A549 (cell line): ENCODE data around the gene TMEM179. TPM values are rescaled to one million over a fixed set of nuclear protein-coding genes. Genes with fewer than 3 reads are reported as not detected.

ENCODE experiments used
- ATAC-seq, 2 experiments: fragments of 200-7000 bp in 1 of 2; fragments of >200 bp in 1 of 2; cut with Nextera tagmentation in 1 of 2; cut with Tn5 transposase in 1 of 2; 3 replicates each; pipeline versions ENCODE4 v1.8.0 to v1.9.1; 2018 to 2020; ENCODE audit warnings: mild to moderate bottlenecking in 1 of 2, moderate library complexity in 1 of 2
- CTCF ChIA-PET: fragments of 300-600 bp; sonication (Branson Sonifier 250); formaldehyde crosslinking; extraction: SDS; loops from one replicate; lab custom pipeline; 2021; ENCODE audit warnings: antibody characterized with exemption, inconsistent platforms; lab: Yijun Ruan, JAX
- POLR2A ChIA-PET: fragments of 350-600 bp; formaldehyde crosslinking; extraction: SDS; loops from one replicate; lab custom pipeline; 2021; ENCODE audit warnings: antibody characterized with exemption, inconsistent platforms; lab: Yijun Ruan, JAX
- DNase-seq, 2 experiments: peaks; one replicate each; pipeline versions ENCODE4 v3.0.0 to v3.0.0-alpha.2; 2011 to 2016; ENCODE audit warnings: low read depth in 1 of 2, low spot score in 1 of 2
- FAIRE-seq: peaks from 2 replicates; lab custom pipeline; 2011; peaks lifted over from hg19 to GRCh38; lab: Jason Lieb, UNC
- H3K27ac ChIP-seq, 2 experiments: fragments of >200 bp; sonication (Bioruptor Twin); formaldehyde crosslinking; 3 replicates each; pipeline ENCODE4 v1.5.1; 2016 to 2017
- H3K4me1 ChIP-seq: fragments of >200 bp; sonication (Bioruptor Twin); formaldehyde crosslinking; 3 replicates; pipeline ENCODE4 v1.6.1; 2016
- H3K4me2 ChIP-seq: fragments of >200 bp; sonication (Bioruptor Twin); formaldehyde crosslinking; 3 replicates; pipeline ENCODE4 v1.6.1; 2016
- H3K4me3 ChIP-seq: fragments of >200 bp; sonication (Bioruptor Twin); formaldehyde crosslinking; 3 replicates; pipeline ENCODE4 v1.5.1; 2016
- H3K9me3 ChIP-seq: fragments of >200 bp; sonication (Bioruptor Twin); formaldehyde crosslinking; 3 replicates; pipeline ENCODE4 v1.6.1; 2016
- CHD4 ChIP-seq: fragments of 200-600 bp; sonication (generic); IDR thresholded peaks from 2 replicates; pipeline ENCODE4 v1.6.1; 2016; ENCODE audit warnings: antibody characterized with exemption, mild to moderate bottlenecking, borderline replicate concordance
- EHF ChIP-seq: fragments of 250-450 bp; sonication (Bioruptor Pico); IDR thresholded peaks from 2 replicates; pipeline ENCODE4 v1.5.0; 2020; ENCODE audit warnings: mild to moderate bottlenecking
- GATA3 ChIP-seq: IDR thresholded peaks from 2 replicates; pipeline ENCODE4 v1.6.1; 2012; ENCODE audit warnings: borderline replicate concordance
- JUNB ChIP-seq: fragments of >200 bp; sonication (Bioruptor Twin); formaldehyde crosslinking; IDR thresholded peaks from 2 replicates; pipeline ENCODE4 v1.6.1; 2016
- KDM1A ChIP-seq: fragments of 200-600 bp; sonication (generic); IDR thresholded peaks from 2 replicates; pipeline ENCODE4 v1.6.1; 2016; ENCODE audit warnings: low read depth, mild to moderate bottlenecking
- KDM5A ChIP-seq: fragments of 200-600 bp; sonication (generic); IDR thresholded peaks from 2 replicates; pipeline ENCODE4 v1.6.1; 2016; ENCODE audit warnings: antibody characterized with exemption, mild to moderate bottlenecking
- MAFK ChIP-seq: fragments of 450-650 bp; IDR thresholded peaks from 2 replicates; pipeline ENCODE4 v1.6.1; 2014; ENCODE audit not compliant: partially characterized antibody
- MYC ChIP-seq: IDR thresholded peaks from 2 replicates; pipeline ENCODE4 v1.6.1; 2012; ENCODE audit warnings: mild to moderate bottlenecking, inconsistent platforms, low read length, improper control_type of control experiment, borderline replicate concordance
- NFE2L2 ChIP-seq: fragments of 150-350 bp; conservative IDR thresholded peaks from 2 replicates; pipeline ENCODE4 v1.6.1; 2014; ENCODE audit warnings: low read length
- NR3C1 ChIP-seq: fragments of >200 bp; sonication (Bioruptor Twin); formaldehyde crosslinking; IDR thresholded peaks from 3 replicates; pipeline ENCODE4 v1.6.1; 2017
- PHF8 ChIP-seq: fragments of 200-600 bp; sonication (generic); IDR thresholded peaks from 2 replicates; pipeline ENCODE4 v1.6.1; 2016; ENCODE audit warnings: low read depth, mild to moderate bottlenecking, antibody characterized with exemption, moderate library complexity, borderline replicate concordance
- POLR2A ChIP-seq: IDR thresholded peaks from 2 replicates; pipeline ENCODE4 v1.6.1; 2012; ENCODE audit warnings: mild to moderate bottlenecking, low read length
- RAD21 ChIP-seq, 2 experiments: fragments of >200 bp in 1 of 2; sonication (Bioruptor Twin) in 1 of 2; formaldehyde crosslinking in 1 of 2; IDR thresholded peaks in 1 of 2; conservative IDR thresholded peaks in 1 of 2; 2 replicates in 1 of 2; 3 replicates in 1 of 2; pipeline ENCODE4 v1.6.1; 2012 to 2018; ENCODE audit warnings: inconsistent platforms in 1 of 2
- RFX5 ChIP-seq: fragments of 450-650 bp; IDR thresholded peaks from 2 replicates; pipeline ENCODE4 v1.7.1; 2014; ENCODE audit warnings: antibody characterized with exemption, mild to moderate bottlenecking, moderate library complexity
- SMC3 ChIP-seq: fragments of >200 bp; sonication (Bioruptor Twin); formaldehyde crosslinking; IDR thresholded peaks from 3 replicates; pipeline ENCODE4 v1.6.1; 2018; ENCODE audit warnings: inconsistent platforms
- TFCP2L1 ChIP-seq: fragments of 250-450 bp; sonication (Bioruptor Pico); IDR thresholded peaks from 2 replicates; pipeline ENCODE4 v1.5.0; 2021; ENCODE audit warnings: mild to moderate bottlenecking
- TP53 ChIP-seq: fragments of 250-450 bp; sonication (Bioruptor Pico); IDR thresholded peaks from 2 replicates; pipeline ENCODE4 v1.5.0; 2021; ENCODE audit warnings: mild to moderate bottlenecking, moderate library complexity
- ZC3H11A ChIP-seq: fragments of 450-650 bp; IDR thresholded peaks from 2 replicates; pipeline ENCODE4 v1.6.1; 2014; ENCODE audit warnings: antibody characterized with exemption, mild to moderate bottlenecking
- WGBS: methylation state at CpG from one replicate; pipeline ENCODE4 v1.1.6; 2017; ENCODE audit errors: missing lambda C conversion rate; 5-methylcytosine and 5-hydroxymethylcytosine counted together
- polyA plus RNA-seq, 4 experiments: library from polyadenylated mRNA; depleted of rRNA in 3 of 4; stranded (reverse); fragments of >200 nt; fragmentation: RNase III in 1 of 4; extraction: RNeasy Plus Mini Kit Qiagen cat#74134 plus additional on column Dnase treatment in 1 of 4; gene quantifications; 2 replicates in 3 of 4; 3 replicates in 1 of 4; pipeline ENCODE4 v1.2.3, GENCODE V29; 2011 to 2017
- TF ChIP-seq, protein P1 (sequence below): fragments of 250-450 bp; sonication (Bioruptor Pico); IDR thresholded peaks from 2 replicates; pipeline ENCODE4 v1.5.0; 2021; ENCODE audit warnings: mild to moderate bottlenecking, moderate library complexity, borderline replicate concordance
- TF ChIP-seq, protein P2 (sequence below): fragments of >200 bp; sonication (Bioruptor Twin); formaldehyde crosslinking; IDR thresholded peaks from 2 replicates; pipeline ENCODE4 v1.6.1; 2016
- TF ChIP-seq, protein P3 (sequence below): IDR thresholded peaks from 2 replicates; pipeline ENCODE4 v1.6.1; 2012
- TF ChIP-seq, protein P4 (sequence below): IDR thresholded peaks from 2 replicates; pipeline ENCODE4 v1.6.1; 2012; ENCODE audit warnings: low read depth, borderline replicate concordance
- TF ChIP-seq, protein P5 (sequence below): fragments of 450-650 bp; IDR thresholded peaks from 2 replicates; pipeline ENCODE4 v1.6.1; 2014; ENCODE audit warnings: antibody characterized with exemption

TMEM179 gene
- polyA plus RNA-seq, 2 of the 4 experiments (the other 2 are of a cell fraction), result 0.63 TPM; not detected in 1

DNA sequence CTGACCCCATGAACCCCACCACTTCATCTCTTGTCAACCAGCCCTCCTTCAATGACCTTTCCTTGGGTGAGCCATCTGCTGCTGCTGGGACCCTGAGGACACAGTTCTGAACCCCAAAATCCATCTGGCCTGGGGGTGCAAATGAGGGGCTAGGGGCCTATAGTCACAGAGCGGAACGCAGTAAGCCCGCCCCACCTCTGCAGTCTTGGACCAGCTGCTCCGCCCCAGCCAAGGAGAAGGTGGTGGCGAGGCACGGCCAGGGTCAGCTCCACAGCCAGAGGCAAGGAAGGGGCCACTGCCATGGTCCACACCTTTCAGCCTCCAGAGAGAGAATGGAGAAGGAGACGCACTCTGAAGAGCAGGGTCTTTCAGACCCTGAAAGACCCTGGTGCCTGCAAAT is 5.1 kb downstream of the TMEM179 start:
- no peak for DNase-seq
- 81% methylated on average over 5 of the region's 7 CpGs for WGBS

DNA sequence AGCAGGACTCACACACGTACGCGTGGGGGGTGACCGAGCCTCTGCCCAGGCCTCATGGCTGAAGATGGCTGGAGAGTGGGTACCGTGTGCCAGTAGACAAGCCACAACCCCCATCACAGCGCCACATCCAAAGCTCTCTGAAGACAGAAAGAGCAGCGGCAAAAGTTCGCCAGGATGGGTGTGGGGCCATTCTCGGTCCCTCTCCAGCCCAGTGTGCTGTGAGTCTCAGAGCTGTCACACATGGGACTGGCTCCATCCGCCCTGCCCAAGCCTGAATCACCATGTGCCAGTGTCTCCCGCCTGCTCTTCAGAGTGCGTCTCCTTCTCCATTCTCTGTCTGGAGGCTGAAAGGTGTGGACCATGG is 5.7 kb downstream of the TMEM179 start:
- ATAC-seq, result no peak
- no peak for DNase-seq
- POLR2A ChIA-PET, result no interaction called here
- no peak overlapping the region for H3K4me3 ChIP-seq
- TF ChIP-seq RFX5, result no peak
- no peak for TF ChIP-seq CHD4
- no peak for TF ChIP-seq GATA3
- no peak for TF ChIP-seq KDM5A
- TF ChIP-seq ZC3H11A, result no peak
- TF ChIP-seq RAD21 (conservative IDR thresholded peaks at IDR 0.05 in 1 of 2, IDR thresholded peaks at IDR 0.05 in 1 of 2), result no peak
- no peak for TF ChIP-seq PHF8
- TF ChIP-seq, all 56 proteins: peak for 0
- no peak overlapping the region for H3K27ac ChIP-seq
- H3K4me2 ChIP-seq, result no peak overlapping the region
- CTCF ChIA-PET, result no interaction called here
- FAIRE-seq, result no peak
- no peaks in the 10 kb centered on the region for H3K4me1 ChIP-seq
- H3K9me3 ChIP-seq, result no peaks in the 10 kb centered on the region
- WGBS, result 84% methylated on average over 8 of the region's 12 CpGs

More for the DNA sequence above, 5.1 kb downstream of the TMEM179 start:
- ATAC-seq (no peak), FAIRE-seq (no peak)
- H3K4me1 ChIP-seq, result no peaks in the 10 kb centered on the region
- no peak overlapping the region for H3K27ac ChIP-seq
- no peaks in the 10 kb centered on the region for H3K9me3 ChIP-seq
- POLR2A ChIA-PET, result no interaction called here
- TF ChIP-seq NR3C1 (no peak), KDM1A (no peak), JUNB (no peak), SMC3 (no peak), MAFK (no peak), CHD4 (no peak), TFCP2L1 (no peak), EHF (CRISPR knock-in tag) (no peak), MYC (no peak), POLR2A (no peak), NFE2L2 (no peak), TP53 (CRISPR knock-in tag) (no peak)
- TF ChIP-seq, protein P1, sequence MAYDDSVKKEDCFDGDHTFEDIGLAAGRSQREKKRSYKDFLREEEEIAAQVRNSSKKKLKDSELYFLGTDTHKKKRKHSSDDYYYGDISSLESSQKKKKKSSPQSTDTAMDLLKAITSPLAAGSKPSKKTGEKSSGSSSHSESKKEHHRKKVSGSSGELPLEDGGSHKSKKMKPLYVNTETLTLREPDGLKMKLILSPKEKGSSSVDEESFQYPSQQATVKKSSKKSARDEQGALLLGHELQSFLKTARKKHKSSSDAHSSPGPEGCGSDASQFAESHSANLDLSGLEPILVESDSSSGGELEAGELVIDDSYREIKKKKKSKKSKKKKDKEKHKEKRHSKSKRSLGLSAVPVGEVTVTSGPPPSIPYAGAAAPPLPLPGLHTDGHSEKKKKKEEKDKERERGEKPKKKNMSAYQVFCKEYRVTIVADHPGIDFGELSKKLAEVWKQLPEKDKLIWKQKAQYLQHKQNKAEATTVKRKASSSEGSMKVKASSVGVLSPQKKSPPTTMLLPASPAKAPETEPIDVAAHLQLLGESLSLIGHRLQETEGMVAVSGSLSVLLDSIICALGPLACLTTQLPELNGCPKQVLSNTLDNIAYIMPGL, result no peak
- TF ChIP-seq, protein P2, sequence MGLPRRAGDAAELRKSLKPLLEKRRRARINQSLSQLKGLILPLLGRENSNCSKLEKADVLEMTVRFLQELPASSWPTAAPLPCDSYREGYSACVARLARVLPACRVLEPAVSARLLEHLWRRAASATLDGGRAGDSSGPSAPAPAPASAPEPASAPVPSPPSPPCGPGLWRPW, result no peak
- TF ChIP-seq, protein P3, sequence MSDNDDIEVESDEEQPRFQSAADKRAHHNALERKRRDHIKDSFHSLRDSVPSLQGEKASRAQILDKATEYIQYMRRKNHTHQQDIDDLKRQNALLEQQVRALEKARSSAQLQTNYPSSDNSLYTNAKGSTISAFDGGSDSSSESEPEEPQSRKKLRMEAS, result no peak
- TF ChIP-seq, protein P4, sequence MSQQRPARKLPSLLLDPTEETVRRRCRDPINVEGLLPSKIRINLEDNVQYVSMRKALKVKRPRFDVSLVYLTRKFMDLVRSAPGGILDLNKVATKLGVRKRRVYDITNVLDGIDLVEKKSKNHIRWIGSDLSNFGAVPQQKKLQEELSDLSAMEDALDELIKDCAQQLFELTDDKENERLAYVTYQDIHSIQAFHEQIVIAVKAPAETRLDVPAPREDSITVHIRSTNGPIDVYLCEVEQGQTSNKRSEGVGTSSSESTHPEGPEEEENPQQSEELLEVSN, result no peak
- TF ChIP-seq, protein P5, sequence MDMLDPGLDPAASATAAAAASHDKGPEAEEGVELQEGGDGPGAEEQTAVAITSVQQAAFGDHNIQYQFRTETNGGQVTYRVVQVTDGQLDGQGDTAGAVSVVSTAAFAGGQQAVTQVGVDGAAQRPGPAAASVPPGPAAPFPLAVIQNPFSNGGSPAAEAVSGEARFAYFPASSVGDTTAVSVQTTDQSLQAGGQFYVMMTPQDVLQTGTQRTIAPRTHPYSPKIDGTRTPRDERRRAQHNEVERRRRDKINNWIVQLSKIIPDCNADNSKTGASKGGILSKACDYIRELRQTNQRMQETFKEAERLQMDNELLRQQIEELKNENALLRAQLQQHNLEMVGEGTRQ, result no peak
- no peak overlapping the region for H3K4me2 ChIP-seq
- no peak overlapping the region for H3K4me3 ChIP-seq
- CTCF ChIA-PET, result interaction anchor here (1.6 kb wide), 1 partner anchor 462 kb away, joined by 4 read pairs; no protein-coding TSS in a partner anchor
